C4-2B (cell line): Measurements from ENCODE around the gene RGN.
A peak's percentile ranks its signal among the peaks of the same experiment; 100 is the strongest.
"Not testable (repeated sequence)": the region's sequence is repeated elsewhere in the genome, so short reads cannot be mapped to it uniquely, and the experiment has no call there.

Source experiments
- H3K27ac ChIP-seq: fragments of 450-650 bp; 2 replicates; pipeline ENCODE4 v1.5.1; 2017
- ZFX ChIP-seq: fragments of 450-650 bp; IDR thresholded peaks from 2 replicates; pipeline ENCODE4 v1.6.1; 2017
- TF ChIP-seq, protein P1 (sequence below): fragments of 450-650 bp; conservative IDR thresholded peaks from 2 replicates; pipeline ENCODE4 v1.5.1; 2017; ENCODE audit warnings: mild to moderate bottlenecking

RGN gene

DNA sequence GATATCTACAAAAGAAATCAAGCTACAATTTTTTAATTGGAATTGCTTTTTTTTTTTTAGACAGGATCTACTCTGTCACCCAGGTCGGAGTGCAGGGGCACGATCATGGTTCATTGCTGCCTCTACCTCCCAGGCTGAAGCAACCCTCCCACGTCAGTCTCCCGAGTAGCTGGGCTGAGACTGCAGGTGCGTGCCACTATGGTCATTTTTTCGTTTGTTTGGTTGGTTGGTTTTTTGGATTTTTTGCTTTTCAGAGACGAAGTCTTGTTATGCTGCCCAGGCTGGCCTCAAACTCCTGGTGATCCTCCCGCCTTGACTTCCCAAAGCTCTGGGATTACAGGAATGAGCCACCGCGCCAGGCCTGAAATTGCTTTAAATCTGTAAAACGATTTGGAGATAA lies 15.6 kb downstream of the RGN start:
- H3K27ac ChIP-seq, result no peak overlapping the region
- TF ChIP-seq ZFX, result no peak
- TF ChIP-seq, protein P1, sequence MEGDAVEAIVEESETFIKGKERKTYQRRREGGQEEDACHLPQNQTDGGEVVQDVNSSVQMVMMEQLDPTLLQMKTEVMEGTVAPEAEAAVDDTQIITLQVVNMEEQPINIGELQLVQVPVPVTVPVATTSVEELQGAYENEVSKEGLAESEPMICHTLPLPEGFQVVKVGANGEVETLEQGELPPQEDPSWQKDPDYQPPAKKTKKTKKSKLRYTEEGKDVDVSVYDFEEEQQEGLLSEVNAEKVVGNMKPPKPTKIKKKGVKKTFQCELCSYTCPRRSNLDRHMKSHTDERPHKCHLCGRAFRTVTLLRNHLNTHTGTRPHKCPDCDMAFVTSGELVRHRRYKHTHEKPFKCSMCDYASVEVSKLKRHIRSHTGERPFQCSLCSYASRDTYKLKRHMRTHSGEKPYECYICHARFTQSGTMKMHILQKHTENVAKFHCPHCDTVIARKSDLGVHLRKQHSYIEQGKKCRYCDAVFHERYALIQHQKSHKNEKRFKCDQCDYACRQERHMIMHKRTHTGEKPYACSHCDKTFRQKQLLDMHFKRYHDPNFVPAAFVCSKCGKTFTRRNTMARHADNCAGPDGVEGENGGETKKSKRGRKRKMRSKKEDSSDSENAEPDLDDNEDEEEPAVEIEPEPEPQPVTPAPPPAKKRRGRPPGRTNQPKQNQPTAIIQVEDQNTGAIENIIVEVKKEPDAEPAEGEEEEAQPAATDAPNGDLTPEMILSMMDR, result no peak

DNA sequence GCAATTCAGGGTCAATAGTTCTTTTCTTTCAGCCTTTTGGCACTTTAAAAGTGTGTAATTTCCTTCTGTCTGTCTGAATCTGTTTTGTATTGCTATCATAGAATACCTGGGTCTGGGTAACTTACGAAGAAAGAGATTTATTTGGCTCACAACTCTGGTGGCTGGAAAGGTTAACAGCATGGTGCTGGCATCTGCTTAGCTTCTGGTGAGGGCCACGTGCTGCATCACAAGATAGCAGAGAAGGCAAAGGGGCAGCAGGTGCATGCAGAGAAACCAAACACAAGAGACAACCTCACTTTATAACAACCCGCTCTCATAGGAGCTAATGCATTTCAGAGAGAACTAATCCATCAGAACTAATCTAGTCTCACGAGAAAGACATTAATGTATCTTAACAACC lies 18.8 kb downstream of the RGN start:
- no peak for TF ChIP-seq ZFX
- TF ChIP-seq, protein P1, result no peak
- H3K27ac ChIP-seq, result no peak overlapping the region

DNA sequence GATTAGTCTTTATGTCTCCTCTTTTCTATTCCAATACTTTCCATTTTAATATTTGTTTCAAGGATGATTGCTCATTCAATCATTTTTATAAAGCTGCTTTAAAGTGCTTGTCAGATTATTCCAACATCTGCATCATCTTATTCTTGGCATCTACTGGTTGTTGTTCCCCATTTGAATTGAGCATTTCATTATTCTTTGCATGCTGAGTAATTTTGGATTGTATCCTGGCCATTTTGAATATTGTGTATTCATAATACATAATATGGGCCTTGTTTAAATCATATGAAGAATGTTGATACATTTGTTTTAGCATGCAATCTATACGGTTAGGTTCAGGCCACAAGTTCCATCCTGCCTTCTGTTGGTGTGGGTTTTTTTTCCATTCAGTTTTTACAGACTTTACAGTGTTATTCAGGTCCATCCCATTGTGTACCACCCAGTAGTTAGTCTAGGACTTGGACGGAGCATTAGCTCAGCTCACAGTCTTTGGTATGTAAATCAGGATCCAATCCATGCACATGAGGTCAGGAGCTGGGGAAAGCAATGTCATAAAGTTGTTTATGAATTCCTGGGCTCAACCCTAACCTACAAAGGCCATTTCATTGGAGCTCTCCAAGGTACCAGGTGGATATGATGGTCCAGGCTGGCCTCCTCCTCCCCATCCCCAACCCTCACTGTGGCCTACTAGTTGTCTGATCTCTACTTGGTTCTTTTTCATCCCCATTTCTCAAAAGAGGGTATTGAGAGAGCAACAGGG lies 20.3 kb downstream of the RGN start:
- no peak for TF ChIP-seq ZFX
- TF ChIP-seq, protein P1, result no peak
- H3K27ac ChIP-seq, result no peak overlapping the region

GRCh38 chrX:47101206-47101605 lies 23.0 kb downstream of the RGN start:
- no peak overlapping the region for H3K27ac ChIP-seq
- TF ChIP-seq, protein P1, result no peak
- TF ChIP-seq ZFX, result no peak

- H3K27ac ChIP-seq, result not testable (repeated sequence)
Observed at GRCh38 chrX:47110936-47111615, 32.8 kb downstream of the RGN start.

DNA sequence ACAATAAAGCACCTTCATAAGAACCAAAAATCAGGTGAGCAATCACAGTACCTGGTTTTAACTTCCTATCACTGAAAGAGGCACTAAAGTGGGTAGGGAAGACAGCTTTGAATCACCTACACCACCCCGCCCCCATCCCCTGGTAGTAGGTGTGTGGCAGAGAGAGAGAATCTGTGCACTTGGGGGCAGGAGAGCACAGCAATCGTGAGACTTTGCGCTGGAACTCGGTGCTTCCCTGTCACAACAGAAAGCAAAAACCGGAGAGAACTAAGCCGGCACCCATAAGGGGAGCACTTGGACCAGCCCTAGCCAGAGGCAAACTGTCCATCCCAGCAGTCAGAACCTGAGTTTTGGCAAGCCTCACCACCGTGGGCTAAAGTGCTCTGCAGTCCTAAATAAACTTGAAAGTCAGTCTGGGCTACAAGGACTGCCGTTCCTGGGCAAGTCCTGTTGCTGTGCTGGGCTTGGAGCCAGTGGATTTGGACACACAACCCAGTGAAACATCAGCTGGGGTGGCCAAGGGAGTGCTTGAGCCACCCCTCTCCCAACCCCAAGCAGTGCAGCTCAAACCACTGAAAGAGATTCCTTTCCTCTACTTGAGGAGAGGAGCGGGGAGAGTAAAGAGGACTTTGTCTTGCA lies 34.2 kb downstream of the RGN start:
- no peak for TF ChIP-seq ZFX
- TF ChIP-seq, protein P1, result no peak

GRCh38 chrX:47116551-47117110 lies 38.4 kb downstream of the RGN start:
- H3K27ac ChIP-seq, result not testable (repeated sequence)

More for the DNA sequence above, 34.2 kb downstream of the RGN start:
- peak overlapping the region; percentile 9; the same call in 1 of the 2 replicates for H3K27ac ChIP-seq

DNA sequence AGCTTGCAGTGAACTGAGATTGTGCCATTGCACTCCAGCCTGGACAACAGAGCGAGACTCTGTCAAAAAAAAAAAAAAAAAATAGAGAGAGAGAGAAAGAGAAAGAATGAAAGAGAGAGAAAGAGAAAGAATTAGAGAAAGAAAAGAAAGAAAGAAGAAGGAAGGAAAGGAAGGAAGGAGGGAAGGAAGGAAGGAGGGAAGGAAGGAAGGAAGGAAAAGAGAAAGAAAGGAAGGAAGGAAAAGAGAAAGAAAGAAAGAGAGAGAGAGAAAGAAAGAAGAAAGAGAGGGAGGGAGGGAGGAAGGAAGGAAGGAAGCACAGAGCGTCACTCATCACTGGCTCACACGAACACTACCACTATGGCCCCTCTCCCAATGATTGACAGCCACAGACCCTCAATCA lies 46.2 kb downstream of the RGN start:
- H3K27ac ChIP-seq, result not testable (repeated sequence)
